H9 (cell line): ENCODE measurements around the gene FBXO17. TPM values are rescaled to one million over a fixed set of nuclear protein-coding genes. Genes with fewer than 3 reads are reported as not detected.
A peak's percentile ranks its signal among the peaks of the same experiment; 100 is the strongest.

ENCODE experiments used
- DNase-seq: peaks from one replicate; pipeline ENCODE4 v3.0.0-alpha.2; 2017
- H2AFZ ChIP-seq: one replicate; pipeline ENCODE4 v1.6.1; 2013; ENCODE audit warnings: mild to moderate bottlenecking, low read length, control low read depth, moderate library complexity
- H2AK5ac ChIP-seq: 2 replicates; pipeline ENCODE4 v1.6.1; 2013; ENCODE audit warnings: low read length, control low read depth, mixed read lengths; ENCODE audit not compliant: insufficient read length
- H2BK120ac ChIP-seq: one replicate; pipeline ENCODE4 v1.6.1; 2013; ENCODE audit warnings: low read depth, mild to moderate bottlenecking, low read length, control low read depth, inconsistent platforms; ENCODE audit not compliant: poor library complexity, severe bottlenecking
- H2BK12ac ChIP-seq: 2 replicates; pipeline ENCODE4 v1.6.1; 2013; ENCODE audit warnings: low read length, control low read depth, mixed read lengths, low read depth; ENCODE audit not compliant: insufficient read length
- H2BK15ac ChIP-seq: 2 replicates; pipeline ENCODE4 v1.6.1; 2013; ENCODE audit warnings: low read depth, low read length, control low read depth
- H2BK20ac ChIP-seq: one replicate; pipeline ENCODE4 v1.6.1; 2013; ENCODE audit warnings: low read depth, mild to moderate bottlenecking, low read length, control low read depth, inconsistent platforms; ENCODE audit not compliant: poor library complexity, severe bottlenecking
- H2BK5ac ChIP-seq: 2 replicates; pipeline ENCODE4 v1.6.1; 2013; ENCODE audit warnings: low read length, control low read depth, mixed read lengths; ENCODE audit not compliant: insufficient read length
- H3K14ac ChIP-seq: 2 replicates; pipeline ENCODE4 v1.6.1; 2013; ENCODE audit warnings: low read length, control low read depth; ENCODE audit not compliant: insufficient read depth
- H3K18ac ChIP-seq: 2 replicates; pipeline ENCODE4 v1.6.1; 2013; ENCODE audit warnings: low read depth, mild to moderate bottlenecking, mixed read lengths, low read length, control low read depth; ENCODE audit not compliant: insufficient read length
- H3K23ac ChIP-seq: 2 replicates; pipeline ENCODE4 v1.6.1; 2013; ENCODE audit warnings: low read length, control low read depth, mixed read lengths, low read depth; ENCODE audit not compliant: insufficient read length
- H3K23me2 ChIP-seq: 2 replicates; pipeline ENCODE4 v1.6.1; 2013; ENCODE audit warnings: low read depth, mild to moderate bottlenecking, mixed read lengths, low read length, control low read depth; ENCODE audit not compliant: insufficient read length, poor library complexity, severe bottlenecking
- H3K27ac ChIP-seq: 2 replicates; pipeline ENCODE4 v1.5.1; 2013; ENCODE audit warnings: low read length, control low read depth, mixed read lengths, low read depth; ENCODE audit not compliant: insufficient read length
- H3K27me3 ChIP-seq: 2 replicates; pipeline ENCODE4 v1.6.1; 2013; ENCODE audit warnings: low read length, control low read depth, inconsistent platforms; ENCODE audit not compliant: insufficient read depth
- H3K4ac ChIP-seq: 2 replicates; pipeline ENCODE4 v1.6.1; 2013; ENCODE audit warnings: low read depth, mild to moderate bottlenecking, control low read depth, inconsistent platforms, low read length, moderate library complexity
- H3K4me1 ChIP-seq: 2 replicates; pipeline ENCODE4 v1.6.1; 2013; ENCODE audit warnings: low read length, control low read depth, inconsistent platforms; ENCODE audit not compliant: insufficient read depth
- H3K4me2 ChIP-seq: 2 replicates; pipeline ENCODE4 v1.6.1; 2013; ENCODE audit warnings: low read length, control low read depth, mixed read lengths; ENCODE audit not compliant: insufficient read length, insufficient read depth
- H3K56ac ChIP-seq: 2 replicates; pipeline ENCODE4 v1.6.1; 2013; ENCODE audit warnings: low read depth, mild to moderate bottlenecking, mixed read lengths, low read length, control low read depth; ENCODE audit not compliant: insufficient read length
- H3K79me1 ChIP-seq: 2 replicates; pipeline ENCODE4 v1.6.1; 2013; ENCODE audit warnings: low read depth, mild to moderate bottlenecking, moderate library complexity, low read length, control low read depth, inconsistent platforms; ENCODE audit not compliant: insufficient read depth, poor library complexity, severe bottlenecking
- H3K79me2 ChIP-seq: 2 replicates; pipeline ENCODE4 v1.6.1; 2013; ENCODE audit warnings: low read length, control low read depth, inconsistent platforms; ENCODE audit not compliant: insufficient read depth
- H3K9ac ChIP-seq: 2 replicates; pipeline ENCODE4 v1.6.1; 2013; ENCODE audit warnings: low read length, control low read depth, mixed read lengths; ENCODE audit not compliant: insufficient read length; ENCODE audit errors: extremely low read depth
- H3K9me3 ChIP-seq: one replicate; pipeline ENCODE4 v1.6.1; 2013; ENCODE audit warnings: low read depth, low read length, inconsistent platforms; ENCODE audit not compliant: control insufficient read depth
- H3T11ph ChIP-seq: one replicate; pipeline ENCODE4 v1.6.1; 2013; ENCODE audit warnings: mild to moderate bottlenecking, low read length, control low read depth, inconsistent platforms
- H4K20me1 ChIP-seq: one replicate; pipeline ENCODE4 v1.6.1; 2013; ENCODE audit not compliant: control insufficient read depth, insufficient read length, insufficient read depth
- H4K5ac ChIP-seq: 2 replicates; pipeline ENCODE4 v1.6.1; 2013; ENCODE audit warnings: low read depth, mild to moderate bottlenecking, mixed read lengths, low read length, control low read depth; ENCODE audit not compliant: insufficient read length
- H4K8ac ChIP-seq: replicated peaks from 2 replicates; pipeline ENCODE4 v1.6.1; 2013; ENCODE audit warnings: low read length, control low read depth, mixed read lengths, low read depth; ENCODE audit not compliant: insufficient read length
- H4K91ac ChIP-seq: 2 replicates; pipeline ENCODE4 v1.6.1; 2013; ENCODE audit warnings: low read depth, mild to moderate bottlenecking, moderate library complexity, mixed read lengths, low read length, control low read depth; ENCODE audit not compliant: insufficient read length
- H3K27ac Mint-ChIP-seq, 3 experiments: 2 replicates in 2 of 3; 3 replicates in 1 of 3; pipeline ENCODE4 v1.8.0; 2020 to 2021; ENCODE audit warnings: mixed read lengths in 3 of 3, mild to moderate bottlenecking in 1 of 3, moderate library complexity in 1 of 3
- H3K27me3 Mint-ChIP-seq: 2 replicates; pipeline ENCODE4 v1.8.0; 2021; ENCODE audit warnings: low read depth, mild to moderate bottlenecking, moderate library complexity, mixed read lengths
- H3K36me3 Mint-ChIP-seq, 3 experiments: 2 replicates in 2 of 3; 3 replicates in 1 of 3; pipeline ENCODE4 v1.8.0; 2020 to 2021; ENCODE audit warnings: low read depth in 3 of 3, mixed read lengths in 3 of 3; ENCODE audit not compliant: insufficient read depth in 1 of 3
- H3K4me1 Mint-ChIP-seq, 2 experiments: 2 replicates each; pipeline ENCODE4 v1.8.0; 2020; ENCODE audit warnings: mixed read lengths in 2 of 2
- H3K4me3 Mint-ChIP-seq, 2 experiments: 2 replicates in 1 of 2; 3 replicates in 1 of 2; pipeline ENCODE4 v1.8.0; 2020 to 2021; ENCODE audit warnings: mild to moderate bottlenecking in 2 of 2, mixed read lengths in 2 of 2, moderate library complexity in 1 of 2
- H3K9me3 Mint-ChIP-seq, 2 experiments: 2 replicates in 1 of 2; 3 replicates in 1 of 2; pipeline ENCODE4 v1.8.0; 2020; ENCODE audit warnings: mild to moderate bottlenecking in 2 of 2, mixed read lengths in 2 of 2, moderate library complexity in 1 of 2
- CTCF ChIP-seq: fragments of 200-600 bp; sonication (generic); conservative IDR thresholded peaks from 3 replicates; pipeline ENCODE4 v1.8.0; 2021; ENCODE audit warnings: antibody characterized with exemption, mild to moderate bottlenecking
- WGBS: extraction: QIAGEN DNeasy Blood & Tissue Kit; methylation state at CpG from one replicate; pipeline ENCODE4 v1.1.7; 2013; ENCODE audit warnings: missing lambda C conversion rate, low lambda C conversion rate, mixed read lengths; ENCODE audit not compliant: insufficient read length; ENCODE audit errors: extremely low coverage; 5-methylcytosine and 5-hydroxymethylcytosine counted together
- total RNA-seq: library from RNA; stranded (reverse); gene quantifications from 2 replicates; pipeline ENCODE4 v1.2.1, GENCODE V29; 2021

The FBXO17 gene
- total RNA-seq, 1 experiment from 2014 or later, result 25.5 TPM

- Mint-ChIP-seq H3K4me3 (peak overlapping the region; percentile 88 to 95), H3K9me3 (peaks cover 10 to 11% of the 10 kb centered on the region in 2 experiments), H3K36me3 (peaks cover 9 to 20% (median 13%) of the 10 kb centered on the region in 3 experiments), H3K27me3 (peaks cover 8% of the 10 kb centered on the region), H3K4me1 (peaks cover 14 to 19% of the 10 kb centered on the region in 2 experiments), H3K27ac (peak overlapping the region; percentile 87 to 95 (median 95); a peak in 4 of 7 replicates)
- Histone ChIP-seq H3K4me2 (peak overlapping the region; percentile 66), H2BK120ac (no peak overlapping the region), H3K27ac (no peak overlapping the region), H2BK5ac (no peak overlapping the region), H2BK15ac (no peak overlapping the region), H3K23ac (no peak overlapping the region), H2AK5ac (no peak overlapping the region), H4K20me1 (no peaks in the 10 kb centered on the region), H2BK12ac (no peak overlapping the region), H3K4ac (no peak overlapping the region), H3K9ac (no peak overlapping the region), H3T11ph (no peak overlapping the region), H3K18ac (peak overlapping the region; percentile 11), H3K56ac (no peak overlapping the region), H3K14ac (peak overlapping the region; percentile 76; the same call in 1 of the 2 replicates), H4K91ac (no peak overlapping the region), H3K27me3 (no peaks in the 10 kb centered on the region), H3K9me3 (no peaks in the 10 kb centered on the region), H4K5ac (no peak overlapping the region), H2BK20ac (no peak overlapping the region), H2AFZ (no peak overlapping the region), H3K23me2 (peaks cover 13% of the 10 kb centered on the region), H4K8ac (no peak overlapping the region), H3K79me1 (no peaks in the 10 kb centered on the region), H3K4me1 (no peaks in the 10 kb centered on the region), H3K79me2 (no peaks in the 10 kb centered on the region)
- peak; percentile 56 for DNase-seq
- no CpG with 5 or more reads among the region's 22 CpGs for WGBS
- no peak for TF ChIP-seq CTCF
Observed at GRCh38 chr19:38975861-38976271, 324 bp upstream of the FBXO17 start.
